Epithelial cell of prostate (primary cell): ENCODE data around the gene KCNIP3.

ENCODE experiments used
- DNase-seq: peaks from one replicate; pipeline ENCODE4 v3.0.0-alpha.2; 2011; ENCODE audit warnings: low read depth, low spot score
- H3K27ac ChIP-seq: fragments of 450-650 bp; 2 replicates; pipeline ENCODE4 v1.5.1; 2017; ENCODE audit warnings: mild to moderate bottlenecking

KCNIP3 gene

DNA sequence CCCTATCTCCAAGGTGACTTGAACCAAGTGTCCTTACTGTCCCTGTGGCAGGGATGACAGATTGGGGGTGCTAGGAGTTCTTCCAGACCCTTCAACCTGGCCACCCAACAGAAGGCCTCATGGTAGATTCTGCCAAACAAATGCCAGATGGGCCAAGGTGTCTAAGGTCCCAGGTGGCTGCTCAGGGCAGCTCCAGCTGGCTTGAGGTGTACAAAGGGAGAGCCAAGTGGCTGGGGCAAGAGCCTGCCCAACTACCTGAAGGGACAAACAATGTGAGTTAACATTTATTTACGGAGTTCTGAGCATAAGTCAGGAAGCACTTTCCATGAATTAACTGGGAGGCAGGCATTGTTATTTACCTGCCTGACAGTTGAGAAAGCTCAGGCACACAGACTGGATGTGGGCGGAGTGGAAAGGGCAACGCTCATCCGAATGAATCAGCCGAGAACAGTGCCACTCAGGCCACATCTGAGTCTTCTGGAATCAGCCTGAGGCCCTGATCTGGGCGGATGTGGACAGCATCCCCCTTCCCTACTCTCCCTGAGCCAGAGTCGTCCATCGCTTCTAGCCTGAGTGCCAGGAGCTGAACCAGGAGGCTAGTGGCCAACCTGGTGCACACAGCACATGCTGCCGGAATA, 4.4 kb upstream of the KCNIP3 start:
- H3K27ac ChIP-seq = peak overlapping the region; percentile 61
- DNase-seq = no peak

DNA sequence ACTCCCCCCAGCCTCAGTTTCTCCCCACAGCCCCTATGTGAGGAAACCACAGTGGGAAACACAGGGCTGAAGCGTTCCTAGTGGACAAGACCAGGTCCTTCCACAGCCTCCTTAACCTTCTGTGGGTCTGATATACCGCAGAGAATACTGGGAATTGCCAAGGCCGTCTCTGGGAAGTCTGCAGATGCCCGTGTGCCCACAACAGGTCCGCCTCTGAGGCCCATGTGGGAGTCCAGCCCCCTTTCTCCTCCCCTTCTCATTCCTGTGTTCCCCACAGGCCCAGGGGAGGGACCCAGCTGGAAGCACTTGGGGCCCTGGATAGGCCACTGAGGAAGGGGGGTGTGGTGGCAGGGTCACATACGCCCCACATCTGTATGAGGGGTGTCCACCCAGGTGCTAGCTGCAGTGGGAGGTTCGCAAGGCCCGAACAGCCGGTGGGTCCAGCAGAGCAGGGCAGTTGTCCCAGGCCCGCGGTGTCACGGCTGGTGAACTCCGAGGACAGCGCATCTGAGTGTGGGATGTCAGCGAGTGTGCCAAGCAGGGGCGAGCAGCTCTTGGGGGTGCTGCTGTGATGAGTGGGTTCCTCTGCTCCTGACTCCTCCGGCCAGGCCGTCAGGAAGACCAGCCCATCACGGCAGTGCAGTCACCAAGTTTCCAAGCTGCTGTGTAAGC, 2.4 kb upstream of the KCNIP3 start:
- H3K27ac ChIP-seq = no peak overlapping the region
- no peak for DNase-seq

DNA sequence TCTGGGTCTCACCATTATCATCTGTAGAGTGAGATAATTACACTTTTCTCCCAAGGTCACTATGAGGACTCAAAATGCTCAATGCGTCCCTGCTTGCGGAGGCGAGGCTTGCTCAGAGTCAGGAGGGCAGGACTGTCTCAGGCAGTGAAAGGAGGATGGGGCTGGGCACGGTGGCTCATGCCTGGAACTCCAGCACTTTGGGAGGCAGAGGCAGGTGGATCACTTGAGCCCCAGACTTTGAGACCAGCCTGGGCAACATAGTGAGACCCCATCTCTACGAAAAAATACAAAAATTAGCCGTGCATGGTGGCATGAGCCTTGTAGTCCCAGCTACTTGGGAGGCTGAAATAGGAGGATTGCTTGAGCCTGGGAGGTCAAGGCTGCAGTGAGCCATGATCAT, 1.8 kb upstream of the KCNIP3 start:
- no peak for DNase-seq
- no peak overlapping the region for H3K27ac ChIP-seq

DNA sequence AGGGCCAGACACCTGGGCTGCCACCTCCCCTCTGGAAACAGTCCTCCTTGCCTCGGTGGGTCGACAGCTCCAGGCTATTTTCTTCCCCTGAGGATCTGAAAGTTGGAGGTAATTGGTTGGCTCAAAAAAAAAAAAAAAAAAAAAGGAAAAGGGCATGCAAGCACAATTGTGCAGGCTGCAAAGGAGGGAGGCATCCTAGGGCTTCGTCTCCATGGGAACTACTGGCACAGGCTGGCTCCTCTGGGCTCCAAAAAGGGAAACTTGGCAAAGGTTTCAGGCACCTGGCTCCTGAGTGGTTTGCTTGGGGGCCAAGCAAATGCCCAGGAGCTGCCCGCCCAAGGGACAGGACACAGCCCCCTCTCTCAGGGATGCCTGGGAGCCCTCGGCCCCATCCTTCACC, 1.1 kb upstream of the KCNIP3 start:
- no peak for DNase-seq
- H3K27ac ChIP-seq = no peak overlapping the region

DNA sequence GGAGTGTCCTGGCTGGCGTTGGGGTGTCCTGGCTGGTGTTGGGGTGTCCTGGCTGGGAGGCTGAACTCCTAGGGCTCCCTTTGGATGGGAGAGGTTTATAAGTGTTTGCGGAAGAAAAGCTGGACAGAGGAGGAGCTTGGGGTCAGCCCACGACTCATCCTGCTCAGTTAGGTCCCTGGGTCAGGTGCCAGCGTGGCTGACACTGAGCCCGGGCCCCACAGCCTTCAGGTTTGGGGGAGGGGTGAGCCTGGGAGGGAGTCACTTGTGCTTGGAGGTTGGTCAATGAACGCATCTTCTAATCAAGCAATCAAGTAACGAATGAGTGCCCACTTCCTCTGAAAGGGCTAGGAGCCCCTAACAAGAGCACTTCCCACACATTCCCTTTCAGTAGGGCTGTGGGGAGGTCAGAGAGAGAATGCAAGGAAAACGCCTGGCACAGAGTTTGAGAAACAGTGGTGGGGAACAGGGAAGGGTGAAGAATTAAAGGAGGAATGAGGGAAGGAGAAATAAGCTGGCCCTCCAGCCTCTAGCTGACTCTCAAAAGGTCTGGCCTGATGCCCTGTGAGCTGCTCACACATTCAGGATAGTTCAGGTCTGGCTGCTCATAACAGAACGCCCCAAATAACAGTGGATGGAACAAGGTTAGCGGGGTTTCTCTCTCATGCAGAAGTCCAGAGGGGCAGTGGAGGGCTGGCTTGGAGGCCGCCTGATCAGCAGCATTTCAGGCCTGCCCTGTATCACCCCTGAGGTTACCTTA, 670 bp downstream of the KCNIP3 start:
- no peak for DNase-seq
- no peak overlapping the region for H3K27ac ChIP-seq

DNA sequence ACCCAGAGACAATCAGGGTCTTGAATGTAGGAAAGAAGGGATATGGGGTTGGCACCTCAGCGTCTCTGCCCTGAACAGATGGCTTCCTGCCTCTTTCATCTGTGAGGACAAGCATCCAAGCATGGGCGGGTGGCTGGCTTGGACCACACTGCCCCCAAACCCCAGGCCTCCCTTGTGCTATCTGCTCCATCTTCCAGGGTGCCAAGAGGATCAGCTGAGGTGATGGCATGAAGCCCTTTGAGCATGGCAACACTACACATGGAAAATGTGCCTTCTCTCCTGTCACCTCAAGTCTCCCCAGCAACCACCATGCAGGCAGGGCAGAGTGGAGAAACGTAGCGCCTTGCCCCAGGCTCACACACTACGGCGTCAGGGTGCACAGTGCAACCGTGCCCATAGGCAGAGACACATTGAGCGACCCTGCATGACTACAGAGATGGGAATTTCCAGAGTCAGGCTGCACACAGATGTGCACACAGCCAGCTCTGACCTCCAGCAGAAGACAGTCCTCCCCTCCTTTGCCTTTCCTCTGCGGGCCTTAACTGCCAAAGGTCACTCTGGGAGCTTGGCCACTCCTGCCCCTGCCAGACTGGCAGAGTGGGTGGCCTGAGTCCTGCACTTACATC, 1.5 kb downstream of the KCNIP3 start:
- no peak overlapping the region for H3K27ac ChIP-seq
- no peak for DNase-seq

DNA sequence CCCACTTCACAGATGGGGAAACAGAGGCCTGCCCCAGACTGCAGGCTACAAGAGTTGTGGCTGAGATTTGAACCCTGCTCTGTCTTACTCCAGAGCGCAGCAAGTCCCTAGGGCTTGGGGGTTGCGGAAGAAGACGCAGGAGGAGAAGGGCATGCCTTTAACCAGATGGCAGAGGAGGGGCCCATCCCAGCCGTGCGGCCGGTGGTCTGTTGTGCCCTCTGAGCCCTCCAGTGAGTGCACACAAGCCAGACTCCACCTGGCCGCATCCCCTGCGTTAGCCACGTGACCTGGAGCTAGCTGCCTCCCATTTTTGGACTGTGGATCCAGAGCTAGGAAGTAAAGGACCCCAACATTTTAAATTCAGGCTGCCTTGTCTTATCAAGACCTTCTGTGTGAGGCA, 2.8 kb downstream of the KCNIP3 start:
- no peak overlapping the region for H3K27ac ChIP-seq
- DNase-seq = no peak

DNA sequence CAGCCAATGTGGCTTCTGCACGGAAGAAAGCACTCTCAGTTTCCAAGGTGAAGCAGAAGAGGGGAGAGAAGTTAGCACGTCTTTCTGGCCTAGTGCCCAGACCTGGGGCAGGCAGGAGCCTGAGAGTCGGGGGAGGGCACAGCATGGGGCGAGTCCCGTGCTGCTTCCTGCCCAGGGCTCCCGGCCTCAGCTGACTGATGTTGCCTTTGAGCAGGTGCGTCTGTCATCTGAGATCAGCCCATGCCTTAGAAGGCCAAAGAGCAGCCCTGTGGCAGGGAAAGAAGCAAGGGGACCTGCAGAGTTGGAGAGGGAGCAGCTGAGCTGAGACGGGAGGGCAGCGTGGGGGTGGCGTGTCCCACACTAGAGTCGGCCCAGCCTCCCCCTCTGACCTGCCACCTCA, 3.3 kb downstream of the KCNIP3 start:
- no peak overlapping the region for H3K27ac ChIP-seq

DNA sequence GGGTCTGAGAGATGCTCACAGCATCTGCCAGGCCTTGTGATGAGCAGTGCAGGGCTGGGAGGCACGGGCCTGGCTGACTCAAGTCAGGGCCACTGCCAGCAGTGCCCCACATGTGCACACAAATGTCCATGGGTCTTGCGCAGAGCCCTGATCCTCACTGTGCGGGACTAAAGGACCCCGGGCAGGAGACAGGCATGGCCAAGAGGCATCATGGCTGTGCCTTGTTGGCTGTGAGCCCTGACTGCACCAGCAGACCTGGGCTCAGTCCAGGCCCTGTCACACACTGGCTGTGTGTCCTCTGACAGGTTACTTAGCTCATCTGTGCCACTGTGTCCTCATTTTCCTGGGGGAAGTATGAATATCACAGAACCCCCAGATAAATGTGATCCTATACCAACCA, 4.0 kb downstream of the KCNIP3 start:
- DNase-seq = no peak
- H3K27ac ChIP-seq = no peak overlapping the region

More for the DNA sequence above, 3.3 kb downstream of the KCNIP3 start:
- no peak for DNase-seq

DNA sequence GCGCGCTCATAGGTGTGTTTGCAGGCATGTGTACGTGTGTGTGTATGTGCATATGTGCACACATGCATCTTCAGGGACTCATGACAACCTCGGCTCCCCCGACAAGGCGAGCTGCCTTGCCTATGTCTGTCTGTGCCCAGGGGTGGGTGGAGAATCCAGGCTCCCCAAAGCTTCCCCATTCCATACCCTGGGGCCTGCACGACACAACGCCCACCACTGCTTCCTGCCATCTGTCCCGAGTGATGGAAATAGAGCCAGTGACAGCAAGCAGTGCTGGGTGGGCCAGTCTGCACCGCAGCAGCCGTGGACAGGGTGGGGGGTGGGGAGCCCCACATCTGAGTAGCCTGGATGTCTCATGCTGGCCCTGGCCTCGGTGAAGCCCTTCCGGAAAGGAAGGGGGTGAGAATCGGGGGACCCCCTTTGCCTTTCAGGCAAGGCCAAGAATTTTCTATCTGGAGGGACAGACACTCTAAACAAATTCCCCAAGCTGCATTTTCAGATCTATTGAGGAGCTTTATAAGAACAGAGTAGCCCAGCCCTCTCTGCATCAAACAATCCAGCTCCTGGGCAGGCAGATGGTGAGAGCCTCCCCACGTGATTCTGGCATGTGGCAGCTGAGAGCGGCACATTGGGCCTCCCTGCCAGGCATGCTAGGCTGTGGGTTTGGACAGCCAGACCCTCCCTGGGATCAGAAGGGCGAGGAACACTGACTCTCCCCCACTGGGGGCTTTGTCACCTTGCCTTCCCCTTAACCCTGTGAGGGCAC, 4.9 kb downstream of the KCNIP3 start:
- no peak for DNase-seq
- H3K27ac ChIP-seq = no peak overlapping the region

DNA sequence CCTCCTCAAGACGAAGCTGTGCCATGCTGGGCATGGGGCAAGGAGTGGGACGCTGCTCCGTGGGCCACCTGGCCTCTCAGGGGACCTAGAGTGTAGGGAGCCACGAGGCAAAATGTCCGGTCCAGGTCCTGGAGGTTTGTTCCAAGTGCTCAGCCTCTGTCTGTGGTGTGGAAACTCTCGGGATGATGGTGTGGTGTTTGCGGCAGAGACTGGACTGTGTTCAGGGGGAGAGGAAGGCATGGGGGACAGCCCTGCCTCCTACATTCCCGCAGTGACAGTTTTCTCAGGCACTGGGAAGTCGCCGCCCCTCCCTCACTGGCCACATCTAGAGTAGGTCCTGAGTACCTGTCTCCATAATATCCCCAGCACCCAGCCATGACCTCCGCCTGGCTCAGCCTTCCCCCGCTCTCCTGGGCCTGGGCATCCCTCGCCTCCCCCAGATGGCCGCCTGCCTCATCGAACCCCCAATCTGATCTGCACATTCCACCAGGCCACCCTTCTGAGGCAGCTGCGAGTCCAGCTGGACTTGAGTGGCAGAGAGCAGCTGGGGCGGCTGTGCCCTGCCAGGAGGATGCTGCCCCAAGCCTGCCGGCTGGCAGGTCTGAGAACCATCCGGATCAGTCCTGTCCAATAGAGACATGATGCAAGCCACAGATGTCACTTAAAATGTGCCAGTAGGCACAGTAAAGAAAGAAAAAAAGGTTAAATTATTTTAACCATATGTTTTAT, 6.2 kb downstream of the KCNIP3 start:
- no peak overlapping the region for H3K27ac ChIP-seq
- no peak for DNase-seq

DNA sequence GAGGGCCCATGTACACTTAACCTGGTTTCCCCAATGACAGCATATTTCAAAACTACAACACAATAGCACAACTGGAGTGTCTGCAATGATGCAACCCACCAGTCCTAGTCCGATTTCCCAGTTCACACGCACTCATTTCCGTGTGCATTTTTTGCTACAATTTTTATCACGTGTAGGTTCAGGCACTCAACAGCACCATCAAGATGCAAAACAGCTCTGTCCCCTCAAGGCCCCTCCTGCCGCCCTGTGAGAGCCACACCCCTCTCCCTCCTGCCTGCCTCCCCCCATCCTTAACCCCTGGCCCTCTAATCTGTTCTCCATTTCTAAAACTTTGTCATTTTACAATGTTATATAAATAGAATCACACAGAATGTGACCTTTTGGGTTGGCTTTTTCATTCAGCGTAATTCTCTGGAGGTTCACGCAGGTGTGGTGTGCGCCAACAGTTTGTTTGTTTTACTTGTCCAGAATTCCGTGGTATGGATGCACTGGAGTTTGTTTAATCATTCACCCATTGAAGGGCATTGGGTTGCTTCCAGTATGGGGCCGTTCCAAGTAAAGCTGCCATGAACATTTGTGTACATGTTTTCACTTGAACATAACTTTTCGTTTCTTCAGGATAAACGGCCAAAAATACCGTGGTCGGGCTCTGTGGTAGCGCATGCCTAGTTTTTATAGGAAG, 8.4 kb downstream of the KCNIP3 start:
- no peak for DNase-seq
- H3K27ac ChIP-seq = no peak overlapping the region

DNA sequence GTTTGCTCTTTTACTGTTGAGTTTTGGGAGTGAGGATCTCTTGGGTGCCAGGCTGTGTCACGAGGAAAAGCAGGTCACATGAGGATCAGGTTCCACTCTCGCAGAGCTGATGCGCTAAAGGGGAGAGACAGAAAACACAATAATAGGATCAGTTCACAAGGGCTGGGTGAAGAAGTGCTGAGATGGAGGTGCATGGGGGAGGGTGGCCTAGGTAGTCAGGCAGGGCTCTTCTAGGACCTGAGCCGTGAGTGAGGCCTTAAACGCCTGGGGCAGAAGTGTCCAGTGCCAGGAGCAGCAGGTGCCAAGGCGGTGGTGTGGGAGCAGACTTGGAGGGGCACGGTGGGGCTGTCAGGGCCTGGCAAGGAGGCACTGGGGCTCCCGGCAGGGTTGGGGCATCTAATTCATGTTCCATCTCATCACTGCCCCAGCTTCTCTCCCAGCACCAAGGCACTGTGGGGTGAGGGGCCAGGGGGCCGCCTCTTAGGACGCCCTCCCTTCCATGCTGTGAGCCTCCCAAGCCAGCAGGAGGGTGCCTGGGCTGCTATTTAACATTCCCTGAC, 9.3 kb downstream of the KCNIP3 start:
- H3K27ac ChIP-seq = no peak overlapping the region
- DNase-seq = no peak

DNA sequence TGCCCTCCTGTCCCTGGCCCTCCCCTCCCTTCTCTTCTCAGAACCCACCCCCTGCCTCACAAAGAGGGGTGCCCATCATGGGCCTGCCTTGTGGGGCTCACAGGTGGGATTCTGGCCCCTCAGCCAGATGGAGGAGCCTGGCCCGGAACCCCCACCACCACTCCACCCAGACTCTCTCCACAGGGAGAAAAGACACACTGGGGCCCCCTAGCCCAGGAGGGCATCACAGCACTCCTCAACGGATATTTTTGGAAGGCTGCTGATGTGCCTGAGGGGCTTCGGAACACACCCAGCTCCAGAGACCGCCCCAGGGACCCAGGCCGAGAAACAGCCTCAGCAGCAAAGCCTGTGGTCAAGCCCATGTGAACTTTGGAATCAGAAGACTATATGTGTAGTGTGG, 9.9 kb downstream of the KCNIP3 start:
- no peak overlapping the region for H3K27ac ChIP-seq
- no peak for DNase-seq

DNA sequence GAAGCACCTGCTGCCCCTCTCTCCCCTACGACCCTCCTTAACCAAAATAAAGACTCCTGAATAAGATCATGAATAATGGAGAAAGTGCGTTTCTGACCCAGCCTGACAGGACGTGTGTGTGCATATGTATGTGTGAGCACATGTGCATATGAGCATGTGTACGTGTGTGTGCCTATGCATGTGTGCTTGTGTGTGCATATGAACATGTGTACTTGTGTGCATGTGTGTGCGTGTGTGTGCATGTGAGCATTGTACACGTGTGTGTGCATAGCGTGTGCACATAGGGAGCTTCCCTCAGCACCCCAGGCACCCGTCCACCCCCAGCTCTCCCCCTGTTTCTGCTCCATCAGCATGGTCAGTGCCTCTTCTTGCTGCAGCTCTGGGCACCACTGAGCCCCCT, 10.7 kb downstream of the KCNIP3 start:
- H3K27ac ChIP-seq = no peak overlapping the region
- no peak for DNase-seq

DNA sequence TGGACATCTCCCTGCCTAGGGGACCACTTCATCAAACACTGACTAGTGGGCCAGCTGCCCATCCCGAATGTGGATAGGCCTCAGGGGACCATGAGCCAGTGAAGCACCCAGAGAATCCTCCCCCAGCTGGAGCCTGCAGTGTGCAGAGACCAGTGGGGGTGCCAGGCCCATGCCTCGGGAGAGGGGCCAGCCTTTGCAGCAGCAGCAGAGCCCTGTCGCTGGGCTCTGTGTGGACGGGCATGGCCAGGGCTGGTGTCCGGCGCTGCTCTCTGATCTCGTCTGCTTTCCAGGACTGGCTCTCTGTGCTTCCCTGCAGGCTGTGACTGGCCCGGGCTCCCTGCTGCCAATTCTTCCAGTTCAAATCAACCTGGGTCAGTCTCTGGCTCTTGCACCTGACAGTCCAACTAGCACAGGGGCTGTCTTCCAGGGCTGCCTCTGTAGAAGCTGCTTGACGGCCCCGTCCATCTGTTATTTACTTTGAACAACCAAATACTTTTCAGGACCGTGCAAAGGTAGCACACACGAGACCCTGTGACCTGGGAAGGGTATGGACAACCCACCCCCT, 11.4 kb downstream of the KCNIP3 start:
- no peak for DNase-seq

DNA sequence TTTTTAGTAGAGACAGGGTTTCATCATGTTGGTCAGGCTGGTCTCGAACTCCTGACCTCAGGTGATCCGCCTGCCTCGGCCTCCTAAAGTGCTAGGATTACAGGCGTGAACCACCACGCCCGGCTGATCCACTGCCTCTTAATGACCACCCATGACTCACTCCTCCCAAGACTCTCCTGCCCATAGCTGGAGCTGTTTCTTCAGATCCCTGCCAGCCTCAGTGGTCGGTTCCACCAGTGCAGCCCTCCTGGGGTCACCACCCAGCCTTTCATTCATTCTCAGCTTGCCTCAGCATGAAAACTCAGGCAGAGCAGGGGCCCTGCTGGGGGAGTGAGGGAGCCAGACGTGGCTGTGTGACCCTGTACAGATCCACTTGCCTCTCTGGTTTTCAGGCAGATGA, 12.5 kb downstream of the KCNIP3 start:
- no peak overlapping the region for H3K27ac ChIP-seq
- DNase-seq = no peak

More for the DNA sequence above, 11.4 kb downstream of the KCNIP3 start:
- no peak overlapping the region for H3K27ac ChIP-seq

DNA sequence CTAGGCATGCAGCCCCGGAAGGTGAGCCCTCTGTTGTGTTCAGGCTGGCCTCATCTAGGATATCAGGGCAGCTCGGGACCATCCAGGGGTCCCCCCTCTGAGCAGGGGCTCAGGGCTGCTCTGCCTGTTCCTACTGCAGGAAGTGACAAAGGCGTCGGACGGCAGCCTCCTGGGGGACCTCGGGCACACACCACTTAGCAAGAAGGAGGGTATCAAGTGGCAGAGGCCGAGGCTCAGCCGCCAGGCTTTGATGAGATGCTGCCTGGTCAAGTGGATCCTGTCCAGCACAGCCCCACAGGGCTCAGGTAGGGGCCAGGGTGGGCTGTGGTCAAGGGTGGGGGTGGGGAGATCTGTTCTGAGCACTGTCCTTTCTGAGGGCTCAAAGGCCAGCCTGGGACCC, 13.1 kb downstream of the KCNIP3 start:
- no peak overlapping the region for H3K27ac ChIP-seq

DNA sequence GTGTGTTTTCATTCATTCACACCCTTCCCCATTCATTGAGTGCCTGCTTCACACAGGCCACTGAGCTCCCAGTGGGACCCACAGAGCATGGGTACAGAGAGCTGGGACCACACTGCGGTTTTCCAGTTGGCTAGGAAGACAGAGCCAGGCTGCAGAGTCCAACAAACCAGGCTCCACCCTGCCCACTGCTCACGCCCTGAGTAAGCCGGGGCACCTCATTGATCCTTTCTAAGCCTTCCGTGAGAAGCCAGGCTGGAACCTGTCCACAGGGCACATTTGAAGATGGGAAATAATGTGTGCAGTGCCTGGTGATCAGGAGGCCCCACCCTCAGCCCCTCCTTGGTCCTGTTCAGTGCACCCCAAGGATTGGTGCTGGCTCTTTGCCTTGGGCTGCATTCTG, 13.5 kb downstream of the KCNIP3 start:
- no peak overlapping the region for H3K27ac ChIP-seq
- no peak for DNase-seq

More for the DNA sequence above, 13.1 kb downstream of the KCNIP3 start:
- DNase-seq = no peak
